Measurements from ENCODE around the gene UCMA. TPM values are rescaled to one million over a fixed set of nuclear protein-coding genes. Genes with fewer than 3 reads are reported as not detected.

The UCMA gene
- total RNA-seq, 1 experiment from 2014 or later = not detected

DNA sequence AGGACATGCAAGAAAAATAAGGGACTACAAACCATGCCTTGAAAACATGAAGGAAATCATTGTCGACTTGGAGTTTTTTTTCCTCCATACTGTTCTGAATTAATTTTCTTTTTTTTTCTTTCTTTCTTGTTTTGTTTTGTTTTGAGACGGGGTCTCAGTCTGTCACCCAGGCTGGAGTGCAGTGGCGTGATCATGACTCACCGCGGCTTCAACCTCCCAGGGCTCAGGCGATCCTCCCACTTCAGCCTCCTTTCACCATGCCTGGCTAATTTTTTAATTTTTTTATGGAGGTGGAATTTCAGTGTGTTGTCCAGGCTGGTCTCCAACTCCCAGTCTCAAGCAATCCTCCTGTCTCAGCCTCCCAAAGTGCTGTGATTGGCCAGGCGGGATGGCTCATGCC is 11.6 kb downstream of the UCMA start:
- Histone ChIP-seq H3K27me3 (replicated peaks; ENCODE audit: insufficient read depth, low read depth, low read length, poor library complexity) (no peaks in the 10 kb centered on the region), H3K27ac (ENCODE audit: low read depth, low read length, poor library complexity, severe bottlenecking) (no peak overlapping the region), H3K4me1 (ENCODE audit: insufficient read depth, low read length, poor library complexity, severe bottlenecking) (no peaks in the 10 kb centered on the region), H3K36me3 (ENCODE audit: insufficient read depth, low read length, poor library complexity, severe bottlenecking) (no peaks in the 10 kb centered on the region), H3K9me3 (ENCODE audit: low read depth, low read length, poor library complexity, severe bottlenecking) (no peaks in the 10 kb centered on the region), H3K4me3 (ENCODE audit: low read depth, low read length, poor library complexity, severe bottlenecking) (no peak overlapping the region)
- CTCF ChIA-PET = no interaction called here
- intact Hi-C loops (cut with micrococcal nuclease; ENCODE audit: unreplicated experiment) = no loop called here
- no peak for DNase-seq (ENCODE audit: low spot score)
- POLR2A ChIA-PET (ENCODE audit: low non-redundant PET) = no interaction called here
- no peak for TF ChIP-seq EZH2 (IDR thresholded peaks at IDR 0.05; ENCODE audit: borderline replicate concordance, low read depth, low read length, poor library complexity, severe bottlenecking)
- TF ChIP-seq, protein P1, sequence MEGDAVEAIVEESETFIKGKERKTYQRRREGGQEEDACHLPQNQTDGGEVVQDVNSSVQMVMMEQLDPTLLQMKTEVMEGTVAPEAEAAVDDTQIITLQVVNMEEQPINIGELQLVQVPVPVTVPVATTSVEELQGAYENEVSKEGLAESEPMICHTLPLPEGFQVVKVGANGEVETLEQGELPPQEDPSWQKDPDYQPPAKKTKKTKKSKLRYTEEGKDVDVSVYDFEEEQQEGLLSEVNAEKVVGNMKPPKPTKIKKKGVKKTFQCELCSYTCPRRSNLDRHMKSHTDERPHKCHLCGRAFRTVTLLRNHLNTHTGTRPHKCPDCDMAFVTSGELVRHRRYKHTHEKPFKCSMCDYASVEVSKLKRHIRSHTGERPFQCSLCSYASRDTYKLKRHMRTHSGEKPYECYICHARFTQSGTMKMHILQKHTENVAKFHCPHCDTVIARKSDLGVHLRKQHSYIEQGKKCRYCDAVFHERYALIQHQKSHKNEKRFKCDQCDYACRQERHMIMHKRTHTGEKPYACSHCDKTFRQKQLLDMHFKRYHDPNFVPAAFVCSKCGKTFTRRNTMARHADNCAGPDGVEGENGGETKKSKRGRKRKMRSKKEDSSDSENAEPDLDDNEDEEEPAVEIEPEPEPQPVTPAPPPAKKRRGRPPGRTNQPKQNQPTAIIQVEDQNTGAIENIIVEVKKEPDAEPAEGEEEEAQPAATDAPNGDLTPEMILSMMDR (conservative IDR thresholded peaks at IDR 0.05; ENCODE audit: low read depth, low read length) = no peak
- BruUV-seq (replicated peaks) = no TSS peak

DNA sequence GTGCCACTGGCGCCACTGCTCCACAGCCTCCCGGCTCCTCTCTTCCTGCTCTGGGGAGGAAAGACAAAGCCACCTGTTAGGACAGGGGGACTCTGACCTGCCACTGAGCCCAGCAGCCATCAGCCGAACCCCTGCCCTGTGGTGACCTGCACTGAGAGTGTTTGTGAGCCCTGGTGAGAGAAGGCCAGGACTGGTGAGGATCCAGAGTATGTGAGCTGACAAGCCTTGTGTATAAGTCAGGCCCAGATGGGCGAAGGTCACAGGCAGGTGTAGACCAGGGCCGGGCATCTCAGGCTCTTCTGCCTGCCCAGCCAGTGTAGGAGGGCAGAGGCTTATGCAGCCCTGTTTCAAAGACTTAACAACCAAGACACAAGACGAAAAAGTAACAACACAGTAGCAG is 12.0 kb downstream of the UCMA start:
- intact Hi-C loops (cut with micrococcal nuclease; ENCODE audit: unreplicated experiment) = no loop called here
- BruUV-seq (replicated peaks) = no TSS peak
- Histone ChIP-seq H3K27ac (ENCODE audit: low read depth, low read length, poor library complexity, severe bottlenecking) (no peak overlapping the region), H3K27me3 (replicated peaks; ENCODE audit: insufficient read depth, low read depth, low read length, poor library complexity) (no peaks in the 10 kb centered on the region), H3K36me3 (ENCODE audit: insufficient read depth, low read length, poor library complexity, severe bottlenecking) (no peaks in the 10 kb centered on the region), H3K4me1 (ENCODE audit: insufficient read depth, low read length, poor library complexity, severe bottlenecking) (no peaks in the 10 kb centered on the region), H3K4me3 (ENCODE audit: low read depth, low read length, poor library complexity, severe bottlenecking) (no peak overlapping the region), H3K9me3 (ENCODE audit: low read depth, low read length, poor library complexity, severe bottlenecking) (no peaks in the 10 kb centered on the region)
- POLR2A ChIA-PET (ENCODE audit: low non-redundant PET) = no interaction called here
- no peak for DNase-seq (ENCODE audit: low spot score)
- CTCF ChIA-PET = no interaction called here
- TF ChIP-seq, protein P1 (conservative IDR thresholded peaks at IDR 0.05; ENCODE audit: low read depth, low read length) = no peak
- no peak for TF ChIP-seq EZH2 (IDR thresholded peaks at IDR 0.05; ENCODE audit: borderline replicate concordance, low read depth, low read length, poor library complexity, severe bottlenecking)

DNA sequence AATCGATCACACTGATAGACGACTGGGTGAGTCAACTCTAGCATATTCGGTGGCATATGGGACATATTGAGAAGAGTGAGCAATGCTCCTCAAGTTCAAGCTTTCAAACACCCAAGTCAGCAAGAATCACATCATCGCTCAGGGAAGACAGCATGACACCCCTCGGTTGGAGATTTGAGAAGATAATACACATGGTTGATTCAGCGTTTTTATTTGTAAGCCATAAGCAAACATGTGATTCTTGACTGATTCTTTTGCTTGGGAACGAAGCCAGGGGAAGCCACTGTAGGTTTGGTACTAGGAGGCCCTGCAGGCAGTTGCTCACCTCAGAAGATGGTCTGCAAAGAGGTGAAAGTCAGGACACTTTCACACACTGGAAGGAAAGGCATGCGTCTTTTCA is 12.6 kb downstream of the UCMA start:
- Histone ChIP-seq H3K4me1 (ENCODE audit: insufficient read depth, low read length, poor library complexity, severe bottlenecking) (no peaks in the 10 kb centered on the region), H3K27me3 (replicated peaks; ENCODE audit: insufficient read depth, low read depth, low read length, poor library complexity) (no peaks in the 10 kb centered on the region), H3K4me3 (ENCODE audit: low read depth, low read length, poor library complexity, severe bottlenecking) (no peak overlapping the region), H3K36me3 (ENCODE audit: insufficient read depth, low read length, poor library complexity, severe bottlenecking) (no peaks in the 10 kb centered on the region), H3K9me3 (ENCODE audit: low read depth, low read length, poor library complexity, severe bottlenecking) (no peaks in the 10 kb centered on the region), H3K27ac (ENCODE audit: low read depth, low read length, poor library complexity, severe bottlenecking) (no peak overlapping the region)
- no peak for TF ChIP-seq EZH2 (IDR thresholded peaks at IDR 0.05; ENCODE audit: borderline replicate concordance, low read depth, low read length, poor library complexity, severe bottlenecking)
- TF ChIP-seq, protein P1 (conservative IDR thresholded peaks at IDR 0.05; ENCODE audit: low read depth, low read length) = no peak
- ChIA-PET CTCF (no interaction called here), POLR2A (ENCODE audit: low non-redundant PET) (no interaction called here)
- intact Hi-C loops (cut with micrococcal nuclease; ENCODE audit: unreplicated experiment) = no loop called here
- BruUV-seq (replicated peaks) = no TSS peak
- no peak for DNase-seq (ENCODE audit: low spot score)

All from A673 (cell line).